AG08396 (cell line): Measurements from ENCODE around the gene EVI2A.
A peak's percentile ranks its signal among the peaks of the same experiment; 100 is the strongest.
"Not testable (repeated sequence)": the region's sequence is repeated elsewhere in the genome, so short reads cannot be mapped to it uniquely, and the experiment has no call there.

Experiments
- DNase-seq: peaks from one replicate; pipeline ENCODE4 v3.0.0; 2012; ENCODE audit warnings: low spot score, mixed read lengths

Gene EVI2A, protein sequence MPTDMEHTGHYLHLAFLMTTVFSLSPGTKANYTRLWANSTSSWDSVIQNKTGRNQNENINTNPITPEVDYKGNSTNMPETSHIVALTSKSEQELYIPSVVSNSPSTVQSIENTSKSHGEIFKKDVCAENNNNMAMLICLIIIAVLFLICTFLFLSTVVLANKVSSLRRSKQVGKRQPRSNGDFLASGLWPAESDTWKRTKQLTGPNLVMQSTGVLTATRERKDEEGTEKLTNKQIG

DNA sequence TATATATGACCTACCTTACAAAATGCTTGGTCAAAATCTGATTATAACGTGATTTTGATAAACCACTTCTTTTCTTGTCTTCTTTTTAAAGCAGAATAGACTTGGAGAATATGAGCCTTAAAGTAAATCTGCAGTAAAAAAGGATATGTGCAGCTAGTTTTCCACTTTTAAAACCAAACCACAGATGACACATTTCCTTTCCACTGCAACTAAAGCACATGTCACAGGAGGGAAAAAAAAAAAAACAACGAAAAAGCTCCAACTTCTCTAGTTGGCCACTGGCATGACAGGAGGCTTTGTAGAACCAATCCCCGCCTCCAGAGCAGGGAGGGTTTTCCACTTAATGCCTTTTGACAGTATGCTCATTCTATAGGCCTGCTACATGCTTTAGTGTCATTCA, at the start of gene EVI2A:
Gene EVI2A, minus strand, starts transcription at position 142 of the 400 bp plus-strand sequence. CDS start 2,609 bp downstream, outside the sequence.
- DNase-seq, result peak; percentile 36

DNA sequence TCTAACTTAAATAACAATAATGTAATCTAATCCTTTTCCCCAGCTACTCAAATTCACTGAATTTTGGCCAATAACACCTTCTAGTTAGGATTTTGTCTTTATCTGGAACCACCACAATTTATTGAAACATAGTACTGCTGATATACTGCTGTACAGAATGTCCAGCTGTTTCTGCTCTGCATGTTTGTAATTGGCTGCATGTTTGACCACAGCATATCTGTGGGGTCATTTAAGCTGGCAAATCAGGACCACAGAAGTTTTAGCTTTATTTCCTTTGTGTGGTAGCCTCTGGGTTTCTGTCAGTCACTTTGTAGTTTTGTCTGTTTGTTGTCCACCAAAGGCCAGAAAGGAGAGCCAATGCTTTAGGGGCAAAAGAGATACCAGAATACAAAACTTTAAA, 47.8 kb upstream of the EVI2A start:
- DNase-seq, result no peak

DNA sequence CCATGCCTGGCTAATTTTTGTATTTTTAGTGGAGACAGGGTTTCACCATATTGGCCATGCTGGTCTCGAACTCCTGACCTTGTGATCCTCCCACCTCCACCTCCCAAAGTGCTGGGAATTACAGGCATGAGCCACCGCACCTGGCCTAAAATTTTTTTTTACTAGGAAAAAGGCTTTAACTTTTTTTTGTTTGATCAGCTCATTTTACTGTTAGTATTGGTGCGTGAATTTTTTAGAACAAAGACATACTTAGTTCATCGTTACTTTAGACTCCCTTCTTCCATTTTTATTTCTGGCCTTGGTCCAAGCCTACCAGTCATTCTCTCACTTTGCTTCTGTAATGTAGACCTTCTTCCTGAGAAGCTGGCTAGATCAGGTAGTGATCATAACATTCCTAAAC, 44.7 kb upstream of the EVI2A start:
- DNase-seq, result no peak

DNA sequence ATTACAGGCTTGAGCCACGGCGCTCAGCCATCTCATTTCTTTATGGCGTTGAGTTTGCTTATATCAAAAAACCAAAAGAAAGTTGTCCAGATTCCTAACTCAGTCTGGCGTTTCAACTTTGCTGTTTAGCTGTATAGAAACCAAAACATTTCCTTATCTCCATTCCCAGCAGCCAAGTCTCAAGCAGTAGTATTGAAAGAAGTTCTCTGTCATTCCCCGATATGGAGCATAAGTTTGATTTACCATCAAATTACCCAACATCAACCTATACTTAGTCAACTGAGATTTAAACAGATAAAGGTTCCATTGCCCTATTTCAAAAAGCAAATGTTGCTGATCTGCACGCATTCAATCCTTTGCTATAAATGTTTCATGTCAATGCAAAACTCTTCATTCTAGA, 42.6 kb upstream of the EVI2A start:
- no peak for DNase-seq

DNA sequence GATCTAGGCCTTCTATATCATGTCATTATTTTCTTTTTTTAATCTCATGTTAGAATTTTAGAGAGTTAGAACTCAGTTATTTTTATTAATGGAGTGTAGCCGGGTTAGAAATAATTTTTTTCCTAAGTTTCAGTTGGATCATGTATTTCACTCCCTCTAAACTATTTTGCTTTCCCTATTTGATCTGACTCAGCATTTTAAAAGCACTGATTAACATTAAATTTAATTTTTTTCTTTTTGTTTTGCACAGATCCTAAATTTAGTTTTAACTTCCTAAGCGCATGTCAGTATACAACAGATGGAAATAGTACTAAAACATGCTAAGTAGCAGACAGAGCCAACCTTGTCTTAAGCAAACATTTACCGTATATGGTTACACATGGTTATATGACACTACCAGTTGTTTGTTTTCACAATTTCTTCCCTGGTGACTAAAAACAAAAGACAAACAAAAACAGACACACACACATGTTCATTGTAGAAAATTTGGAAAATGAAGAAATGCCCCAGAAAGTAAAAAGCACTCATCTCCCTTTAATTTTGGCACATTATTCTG, 36.5 kb upstream of the EVI2A start:
- no peak for DNase-seq

DNA sequence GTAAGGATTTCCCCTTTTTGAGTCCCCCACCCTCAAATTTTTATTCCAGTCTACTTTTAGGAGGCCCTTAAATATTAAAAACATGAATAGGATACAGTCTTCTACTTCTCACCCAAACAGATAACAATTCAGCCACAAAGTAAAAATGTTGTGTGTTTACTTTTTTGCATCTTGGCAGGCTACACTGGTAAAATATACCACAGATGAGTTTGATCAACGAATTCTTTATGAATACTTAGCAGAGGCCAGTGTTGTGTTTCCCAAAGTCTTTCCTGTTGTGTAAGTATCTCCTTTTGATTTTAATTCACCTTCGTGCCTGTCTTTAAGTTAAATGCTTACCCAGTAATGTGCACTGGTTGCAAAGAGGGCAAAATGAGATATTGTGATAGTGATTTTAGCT, 35.7 kb upstream of the EVI2A start:
- DNase-seq, result no peak

DNA sequence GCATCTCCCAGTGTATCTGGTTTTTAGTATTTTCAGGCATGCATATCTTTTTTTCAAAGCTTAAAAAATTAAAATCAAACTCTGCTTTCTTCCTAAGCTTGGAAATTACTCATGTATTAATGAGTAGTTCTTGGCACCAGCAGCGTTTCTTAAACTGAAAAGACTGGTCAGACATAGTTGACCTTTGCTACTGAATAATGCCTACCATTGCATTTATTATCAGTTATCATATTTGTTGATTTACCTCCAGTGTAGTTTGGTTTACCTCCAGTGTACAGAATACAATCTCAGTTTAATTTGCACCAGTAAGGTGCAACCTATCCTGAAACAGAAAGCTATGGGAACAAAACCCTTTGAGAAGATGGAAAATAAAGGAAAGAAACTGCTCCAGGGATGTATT, 34.5 kb upstream of the EVI2A start:
- no peak for DNase-seq

DNA sequence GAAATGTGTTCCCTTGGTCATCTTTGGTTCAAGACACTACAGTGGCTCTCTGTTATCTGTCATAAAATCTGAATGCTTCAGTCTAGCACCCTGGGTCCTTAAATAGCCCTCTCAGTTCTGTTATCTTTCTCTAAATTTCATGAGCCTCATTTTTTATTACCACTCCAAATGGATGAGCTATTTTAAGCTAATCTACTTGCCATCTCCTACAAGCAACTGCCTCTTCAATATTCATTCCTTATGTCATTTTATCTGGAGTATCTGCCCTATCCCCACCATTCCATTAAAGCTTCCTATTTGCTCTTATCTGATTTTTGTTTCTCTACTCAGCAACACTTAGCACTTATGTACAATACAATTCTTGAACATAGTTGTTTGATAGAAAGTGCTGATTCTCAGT, 28.0 kb upstream of the EVI2A start:
- DNase-seq, result no peak

DNA sequence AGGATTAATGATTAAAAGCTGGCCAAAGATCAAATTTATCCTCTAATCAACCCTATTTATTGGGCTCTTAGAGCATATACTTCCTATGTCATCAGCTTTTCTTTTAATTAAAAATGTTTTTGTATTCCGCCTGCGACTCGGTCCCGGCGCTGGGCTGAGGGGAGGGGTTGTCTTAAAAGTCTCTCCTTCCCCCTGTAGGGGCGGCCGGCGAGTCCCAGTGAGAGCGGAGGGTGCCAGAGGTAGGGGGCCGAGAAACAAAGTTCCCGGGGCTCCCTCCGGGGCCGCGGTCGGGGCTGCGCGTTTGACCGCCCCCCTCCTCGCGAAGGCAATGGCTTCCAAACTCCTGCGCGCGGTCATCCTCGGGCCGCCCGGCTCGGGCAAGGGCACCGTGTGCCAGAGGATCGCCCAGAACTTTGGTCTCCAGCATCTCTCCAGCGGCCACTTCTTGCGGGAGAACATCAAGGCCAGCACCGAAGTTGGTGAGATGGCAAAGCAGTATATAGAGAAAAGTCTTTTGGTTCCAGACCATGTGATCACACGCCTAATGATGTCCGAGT, 23.8 kb upstream of the EVI2A start:
- not testable (repeated sequence) for DNase-seq

DNA sequence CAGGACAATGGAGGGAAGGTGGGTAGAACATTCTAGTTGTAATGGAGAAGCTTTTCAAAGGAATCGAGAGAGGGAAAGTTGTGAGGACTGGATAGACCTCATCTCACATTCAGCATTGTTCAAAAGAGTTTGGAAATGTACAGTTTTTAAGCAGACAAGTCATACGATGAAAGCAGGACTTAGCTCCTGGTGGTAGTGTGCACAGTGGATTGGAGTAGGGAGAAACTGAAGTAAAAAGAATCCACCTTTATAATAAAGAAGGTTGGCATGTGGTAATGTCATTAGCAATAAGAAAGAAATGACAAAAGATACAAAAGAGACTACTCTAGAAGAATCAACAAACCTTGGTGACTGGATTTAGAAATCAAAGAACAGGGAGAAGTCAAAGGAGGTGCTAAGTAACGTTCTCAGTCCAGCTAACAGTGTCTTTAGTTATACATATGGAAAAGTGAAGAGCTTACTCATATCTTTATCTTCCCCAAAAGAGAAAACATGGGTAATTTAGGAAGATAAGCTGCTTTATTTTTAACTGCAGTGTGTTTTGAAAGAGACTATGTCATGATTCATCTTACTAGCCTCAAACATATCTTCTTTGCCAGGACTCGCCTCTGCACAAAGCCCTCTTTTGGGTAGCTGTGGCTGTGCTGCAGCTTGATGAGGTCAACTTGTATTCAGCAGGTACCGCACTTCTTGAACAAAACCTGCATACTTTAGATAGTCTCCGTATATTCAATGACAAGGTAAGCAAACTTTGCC, 18.7 kb upstream of the EVI2A start:
- peak; percentile 66 for DNase-seq

DNA sequence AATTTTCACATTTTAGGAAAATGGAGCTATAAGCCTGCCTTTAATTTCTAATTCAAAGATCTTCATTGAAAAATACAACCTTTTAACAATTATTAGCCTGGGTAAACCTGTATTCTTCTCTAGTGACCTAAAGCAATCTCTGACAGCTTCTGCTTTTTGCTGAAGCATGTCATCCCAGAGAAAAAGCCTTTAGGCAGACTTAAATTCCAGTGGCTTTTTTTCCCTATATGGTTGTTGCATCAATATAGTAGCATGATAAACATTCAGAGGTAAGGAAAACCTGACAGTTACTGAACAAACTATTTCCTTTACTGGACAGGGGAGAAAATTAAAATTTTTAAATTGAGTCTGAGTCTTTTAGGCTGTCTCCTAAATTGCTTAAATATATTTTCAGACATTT, 7.8 kb upstream of the EVI2A start:
- no peak for DNase-seq

DNA sequence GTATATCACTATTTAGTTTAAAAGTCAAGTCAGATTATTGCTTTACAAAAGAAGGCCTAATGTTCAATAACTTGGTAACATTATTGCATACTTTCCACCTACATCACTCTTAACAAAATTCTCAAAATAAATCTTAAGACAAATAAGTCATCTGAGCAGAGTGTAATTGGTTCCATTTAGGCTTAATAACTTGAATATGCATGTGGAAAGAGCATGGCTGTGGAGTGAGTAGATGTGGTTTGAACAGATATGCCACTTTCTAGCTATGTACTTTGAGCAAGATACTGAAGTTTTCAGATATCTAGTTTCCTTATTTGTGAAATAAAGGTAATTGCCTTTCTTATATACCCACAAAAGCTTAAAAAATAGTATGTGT, 6.7 kb upstream of the EVI2A start:
- DNase-seq, result peak; percentile 8

DNA sequence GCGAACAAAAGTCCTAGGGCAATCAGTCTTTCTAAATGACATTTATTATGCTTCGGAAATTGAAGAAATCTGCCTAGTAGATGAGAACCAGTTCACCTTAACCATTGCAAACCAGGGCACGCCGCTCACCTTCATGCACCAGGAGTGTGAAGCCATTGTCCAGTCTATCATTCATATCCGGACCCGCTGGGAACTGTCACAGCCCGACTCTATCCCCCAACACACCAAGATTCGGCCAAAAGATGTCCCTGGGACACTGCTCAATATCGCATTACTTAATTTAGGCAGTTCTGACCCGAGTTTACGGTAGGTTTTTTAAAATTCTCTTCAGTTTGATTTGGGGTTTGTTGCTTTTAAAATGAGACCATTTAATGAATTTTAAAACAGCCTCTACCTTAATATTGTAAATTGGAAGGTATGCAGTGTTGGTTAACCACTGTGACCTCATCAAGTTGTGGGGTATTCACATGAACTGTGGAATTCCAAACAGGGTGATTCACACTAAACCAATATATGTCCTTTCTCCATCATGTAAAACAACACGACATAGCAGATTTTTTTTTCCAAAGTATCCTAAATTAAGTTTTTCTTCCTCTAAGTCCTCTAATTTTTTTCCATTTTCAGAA, 6.2 kb upstream of the EVI2A start:
- DNase-seq, result peak; percentile 49

DNA sequence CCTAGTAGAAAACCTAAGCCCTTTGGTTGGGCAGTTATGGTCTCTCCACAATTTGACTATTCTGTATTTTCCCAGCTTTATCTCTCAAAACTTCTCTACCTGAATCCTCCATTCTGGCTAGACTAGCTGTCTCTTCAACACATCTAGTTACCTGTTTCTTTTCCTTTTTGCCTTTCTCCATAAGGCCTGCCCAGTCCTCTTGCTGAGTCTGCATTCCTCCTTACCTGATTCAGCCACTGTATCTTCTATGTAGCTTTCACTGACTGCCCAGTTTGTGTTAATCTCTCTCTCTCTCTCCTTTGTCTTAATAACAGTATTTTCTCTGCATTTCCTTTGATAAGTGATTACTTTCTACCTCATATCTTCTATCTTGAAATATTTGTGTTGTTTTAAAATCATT, 2.1 kb upstream of the EVI2A start:
- DNase-seq, result no peak

DNA sequence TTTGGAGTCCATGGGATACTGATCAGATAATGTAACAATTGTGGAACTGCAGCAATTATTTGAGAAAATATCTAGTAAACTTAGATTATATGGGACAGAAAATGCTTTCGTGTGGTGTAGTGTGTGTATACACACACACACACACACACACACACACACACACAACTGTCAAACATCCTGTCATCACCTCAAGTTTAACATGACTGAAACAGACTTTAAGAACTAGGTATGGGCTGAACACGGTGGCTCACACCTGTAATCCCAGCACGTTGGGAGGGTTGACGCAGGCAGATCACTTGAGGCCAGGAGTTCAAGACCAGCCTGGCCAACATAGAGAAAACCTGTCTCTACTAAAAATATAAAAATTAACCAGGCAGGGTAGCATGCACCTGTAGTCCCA, 544 bp upstream of the EVI2A start:
- DNase-seq, result no peak

DNA sequence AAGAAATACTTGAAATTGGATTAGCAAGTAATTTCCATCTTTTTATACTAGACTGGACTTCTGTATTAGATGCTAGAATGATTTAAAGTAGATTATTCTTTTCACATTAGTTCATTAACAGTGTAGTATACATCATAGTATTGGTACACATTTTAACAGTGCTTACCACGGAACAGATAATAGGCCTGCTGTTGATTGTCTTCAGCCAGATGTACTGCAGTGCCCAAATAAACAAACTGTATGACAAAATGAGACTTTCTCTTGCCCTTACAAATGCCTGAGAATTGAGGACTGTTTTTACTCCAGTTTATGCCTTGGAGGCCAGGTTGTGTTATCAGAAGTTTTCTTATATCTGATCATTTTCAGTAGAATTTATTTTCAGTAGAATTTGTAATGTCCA, 631 bp downstream of the EVI2A start:
- no peak for DNase-seq

DNA sequence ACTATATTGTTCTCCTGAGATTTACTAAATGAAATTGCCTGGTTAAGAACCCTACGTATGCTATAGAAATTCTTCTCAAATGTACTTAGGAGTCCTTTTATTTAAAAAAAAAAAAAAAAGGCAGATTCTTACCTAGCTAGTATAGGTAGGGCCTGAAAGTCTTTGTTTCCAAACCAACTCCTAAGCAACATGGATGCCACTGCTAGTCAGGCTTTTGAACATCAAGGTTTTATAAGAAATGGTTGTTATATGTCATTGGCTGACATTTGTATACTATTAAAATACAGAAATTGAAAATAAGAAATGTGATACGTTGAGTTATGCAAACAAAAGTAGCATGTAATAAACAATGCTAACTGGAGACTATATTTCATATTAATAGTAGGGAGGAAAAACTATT, 1.2 kb downstream of the EVI2A start:
- DNase-seq, result no peak

DNA sequence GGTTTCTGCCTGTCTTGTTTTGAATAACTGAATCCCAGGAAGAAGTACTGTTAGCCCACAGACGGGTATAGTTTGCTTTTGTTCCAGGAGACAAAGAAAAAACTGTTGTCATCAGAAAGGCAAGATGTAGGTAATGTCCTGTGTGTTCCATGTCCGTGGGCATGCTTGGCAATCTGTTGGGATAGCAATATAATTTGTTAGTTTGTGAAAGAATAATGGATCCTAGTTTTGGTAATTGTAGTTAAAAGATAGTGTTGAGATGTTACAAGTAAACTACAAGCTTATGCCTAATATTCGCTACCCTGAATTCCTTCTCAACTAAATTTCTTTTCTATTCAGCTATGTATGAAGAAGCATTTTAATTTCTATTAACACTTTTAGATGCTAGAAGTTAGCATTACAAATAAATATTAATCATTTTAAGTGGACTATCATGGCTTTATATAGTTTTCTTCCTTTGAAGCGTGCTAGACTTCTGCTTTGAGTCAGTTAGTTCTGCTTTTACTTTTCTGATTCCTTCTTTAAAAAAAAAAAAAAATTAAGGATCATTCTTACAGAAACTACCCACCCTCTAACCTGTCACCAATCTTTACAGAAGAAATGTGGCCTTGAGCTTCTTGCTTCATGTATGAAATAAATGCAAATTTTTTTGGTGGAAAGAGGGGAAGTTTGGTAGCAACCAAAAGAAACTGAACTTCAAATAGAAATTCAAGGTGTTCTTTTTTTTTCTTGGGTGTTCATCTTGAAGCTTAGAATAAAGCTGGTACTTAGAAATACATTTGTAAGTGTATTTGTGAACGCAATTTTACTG, 2.4 kb downstream of the EVI2A start:
- DNase-seq, result no peak

DNA sequence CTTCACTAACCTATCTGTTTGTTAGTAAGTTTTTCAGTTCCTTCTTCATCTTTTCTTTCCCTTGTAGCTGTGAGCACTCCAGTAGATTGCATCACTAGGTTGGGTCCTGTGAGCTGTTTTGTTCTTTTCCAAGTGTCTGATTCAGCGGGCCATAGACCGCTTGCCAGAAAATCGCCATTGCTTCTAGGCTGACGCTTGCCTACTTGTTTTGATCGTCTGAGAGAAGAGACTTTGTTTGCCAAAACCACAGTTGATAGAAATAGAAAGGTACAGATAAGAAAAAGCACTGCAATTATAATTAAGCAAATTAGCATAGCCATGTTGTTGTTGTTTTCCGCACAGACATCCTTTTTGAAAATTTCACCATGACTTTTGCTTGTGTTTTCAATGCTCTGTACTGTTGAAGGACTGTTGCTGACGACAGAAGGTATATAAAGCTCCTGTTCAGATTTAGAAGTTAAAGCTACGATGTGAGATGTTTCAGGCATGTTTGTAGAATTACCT, 3.1 kb downstream of the EVI2A start:
- peak; percentile 63 for DNase-seq

DNA sequence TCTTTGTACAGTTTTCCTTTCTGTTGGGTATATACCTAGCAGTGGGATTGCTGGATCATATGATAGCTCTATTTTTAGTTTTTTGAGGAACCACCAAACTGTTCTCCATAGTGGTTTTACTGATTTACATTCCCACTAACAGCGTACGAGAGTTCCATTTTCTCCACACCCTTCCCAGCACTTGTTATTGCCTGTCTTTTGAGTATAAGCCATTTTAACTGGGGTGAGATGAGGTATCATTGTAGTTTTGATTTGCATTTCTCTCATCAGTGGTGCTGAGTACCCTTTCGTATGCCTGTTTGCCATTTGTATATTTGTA, 6.7 kb downstream of the EVI2A start:
- no peak for DNase-seq

DNA sequence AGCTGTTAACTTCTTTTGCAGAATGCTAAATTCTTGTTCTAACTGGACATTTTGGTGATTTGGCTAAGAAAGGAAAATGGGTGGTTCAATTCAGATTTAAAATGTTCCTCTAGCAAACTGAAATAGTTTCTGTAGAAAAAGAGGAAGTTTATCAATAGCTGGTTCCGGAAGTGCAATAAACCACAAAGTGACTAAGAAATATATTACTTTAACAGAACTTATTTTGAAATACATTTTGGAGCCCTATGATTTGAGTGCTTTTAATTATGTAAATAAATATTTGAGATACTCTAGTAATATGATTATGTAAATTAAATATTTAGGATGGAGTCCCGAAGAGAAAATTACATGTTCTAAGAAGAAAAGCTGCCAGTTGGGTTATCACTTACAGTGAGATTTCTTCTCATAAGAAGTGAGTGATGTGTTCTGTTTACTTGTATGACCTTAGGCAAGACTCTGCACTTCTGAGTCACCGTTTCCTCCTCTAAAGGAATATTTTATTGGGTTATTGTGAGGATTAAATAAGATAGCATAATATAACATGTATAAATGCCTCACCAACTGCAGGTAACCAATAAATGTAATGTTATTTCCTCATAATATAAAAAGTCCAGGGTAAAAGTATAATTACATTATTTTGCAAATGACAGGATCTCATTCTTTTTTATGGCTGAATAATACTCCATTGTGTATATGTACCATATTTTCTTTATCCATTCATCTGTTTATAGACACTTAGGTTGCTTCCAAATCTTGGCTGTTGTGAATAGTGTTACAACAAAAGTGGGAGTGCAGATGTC, 7.2 kb downstream of the EVI2A start, which contains the start of gene EVI2B:
Gene EVI2B, minus strand, starts transcription at position 73 of the 800 bp plus-strand sequence. CDS start 8,445 bp downstream, outside the sequence.
- DNase-seq, result no peak
